Measurements from ENCODE around the gene FAM3A.

- TF ChIP-seq CTCF (IDR thresholded peaks at IDR 0.05 in 8 of 11, conservative IDR thresholded peaks at IDR 0.05 in 3 of 11) (no peak), POLR2A (IDR thresholded peaks at IDR 0.05) (no peak)
Measured at GRCh38 chrX:154548028-154548316, 31.9 kb upstream of the FAM3A start.

Data from spleen (tissue), 7 donors.